Measurements from ENCODE around the gene TMEM273.
"Not testable (repeated sequence)": the region's sequence is repeated elsewhere in the genome, so short reads cannot be mapped to it uniquely, and the experiment has no call there.

Gene TMEM273

DNA sequence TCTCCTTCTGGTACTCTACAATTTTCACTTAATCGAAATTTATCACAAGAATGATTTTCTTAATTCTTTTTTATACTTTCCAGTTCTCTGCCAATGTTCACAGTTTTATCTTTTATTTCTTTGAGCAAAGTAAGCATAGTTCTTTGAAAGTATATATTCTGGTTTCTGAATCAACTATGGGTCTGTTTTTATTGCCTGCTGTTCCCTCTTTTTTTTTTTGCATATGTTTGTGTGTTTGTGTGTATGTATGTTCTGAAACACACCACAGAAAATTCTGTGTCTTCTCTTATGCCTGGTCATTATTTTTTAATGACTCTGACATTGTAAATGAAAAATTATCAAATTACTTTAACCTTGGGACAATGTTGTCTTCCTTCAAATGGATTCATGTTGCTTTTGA lies 15.9 kb upstream of the TMEM273 start:
- no peak for DNase-seq

DNA sequence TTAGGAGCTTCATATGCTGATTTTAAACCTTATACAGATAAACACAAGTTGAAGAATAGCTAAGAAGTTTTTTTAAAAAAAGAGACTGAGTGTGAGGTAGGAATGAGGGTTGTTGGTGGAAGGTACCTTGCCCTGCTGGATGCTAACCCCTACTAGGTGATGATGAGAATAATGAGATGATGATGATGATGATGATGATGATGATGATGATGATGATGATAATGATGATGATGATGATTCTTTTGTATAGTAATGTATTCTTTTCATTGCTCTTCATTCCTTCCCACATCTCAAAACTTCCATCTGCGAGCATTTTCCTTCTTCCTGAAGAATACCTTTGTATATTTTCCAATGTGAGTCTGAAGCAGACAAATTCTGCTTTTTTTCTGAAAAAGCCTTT lies 14.1 kb upstream of the TMEM273 start:
- DNase-seq, result no peak

DNA sequence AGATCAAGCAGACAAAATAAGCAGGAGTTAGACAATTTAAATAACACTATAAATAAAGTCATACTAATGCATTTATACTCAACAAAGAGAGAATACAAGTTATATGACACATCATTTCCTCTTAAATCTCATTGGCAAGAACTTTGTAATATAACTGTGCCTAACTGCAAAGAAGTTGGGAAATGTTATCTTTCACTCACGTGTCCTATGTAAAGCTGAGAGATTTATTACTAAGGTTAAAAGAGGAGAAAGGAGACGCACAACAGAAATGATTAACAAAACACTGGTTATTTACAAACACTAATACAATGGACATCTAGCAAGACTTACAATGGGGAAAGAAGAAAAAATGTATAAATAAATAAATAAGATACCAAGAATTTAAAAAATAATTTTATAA lies 12.7 kb upstream of the TMEM273 start:
- no peak for DNase-seq

DNA sequence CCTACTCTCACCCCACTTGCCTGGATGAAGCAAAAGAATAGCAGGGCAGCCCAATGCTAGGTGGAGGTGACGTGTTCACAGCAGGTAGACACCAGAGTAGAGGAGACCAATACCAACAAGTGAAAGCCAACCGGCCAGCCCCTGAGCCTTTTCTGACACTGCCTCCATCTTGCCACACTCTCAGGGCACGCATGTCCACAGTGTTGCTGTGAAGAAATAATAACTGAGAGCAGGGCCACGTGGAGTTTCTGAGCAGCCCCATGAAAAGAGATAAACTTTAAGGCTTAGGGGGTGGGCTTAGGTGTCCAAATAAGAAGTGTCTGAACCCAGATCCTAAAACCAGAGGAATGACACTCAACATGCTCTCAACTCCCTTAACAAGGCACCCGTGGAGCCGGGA lies 9.0 kb upstream of the TMEM273 start:
- no peak for DNase-seq

DNA sequence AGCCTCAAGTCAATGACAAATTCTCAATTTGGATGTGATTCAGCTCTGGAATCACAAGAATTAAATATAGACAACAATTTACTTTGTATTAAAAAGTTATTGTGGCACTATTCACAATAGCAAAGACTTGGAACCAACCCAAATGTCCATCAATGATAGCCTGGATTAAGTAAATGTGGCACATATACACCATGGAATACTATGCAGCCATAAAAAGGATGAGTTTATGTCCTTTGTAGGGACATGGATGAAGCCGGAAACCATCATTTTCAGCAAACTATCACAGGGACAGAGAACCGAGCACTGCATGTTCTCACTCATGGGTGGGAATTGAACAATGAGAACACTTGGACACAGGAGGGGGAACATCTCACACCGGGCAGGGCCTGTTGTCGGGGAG lies 7.7 kb upstream of the TMEM273 start:
- not testable (repeated sequence) for DNase-seq

DNA sequence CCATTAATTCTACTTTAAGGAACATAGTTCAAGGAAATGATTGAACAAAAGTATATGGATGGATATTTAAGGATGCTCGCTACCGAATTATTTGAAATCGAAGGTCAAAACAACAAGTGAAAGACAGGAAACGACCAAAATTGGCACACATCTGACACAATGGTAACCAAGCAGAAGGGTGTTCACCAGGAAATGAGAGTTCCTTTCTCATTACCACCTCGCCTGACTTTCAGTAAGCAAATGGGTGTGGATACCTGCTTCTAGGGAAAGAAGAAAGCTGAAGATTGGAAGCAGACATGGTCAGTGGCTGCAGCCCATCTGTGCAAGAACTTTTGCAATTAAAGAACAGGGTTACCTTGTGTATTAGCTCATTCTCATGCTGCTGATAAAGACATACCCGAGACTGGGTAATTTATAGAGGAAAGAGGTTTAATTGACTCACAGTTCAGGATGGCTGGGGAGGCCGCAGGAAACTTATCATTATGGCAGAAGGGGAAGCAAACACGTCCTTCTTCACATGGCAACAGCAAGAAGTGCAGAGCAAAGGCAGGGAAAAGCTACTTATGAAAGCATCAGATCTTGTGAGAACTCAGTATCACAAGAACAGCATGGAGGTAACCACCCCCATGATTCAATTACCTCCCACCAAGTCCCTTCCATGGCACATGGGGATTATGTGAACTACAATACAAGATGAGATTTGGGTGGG lies 6.2 kb upstream of the TMEM273 start:
- no peak for DNase-seq

DNA sequence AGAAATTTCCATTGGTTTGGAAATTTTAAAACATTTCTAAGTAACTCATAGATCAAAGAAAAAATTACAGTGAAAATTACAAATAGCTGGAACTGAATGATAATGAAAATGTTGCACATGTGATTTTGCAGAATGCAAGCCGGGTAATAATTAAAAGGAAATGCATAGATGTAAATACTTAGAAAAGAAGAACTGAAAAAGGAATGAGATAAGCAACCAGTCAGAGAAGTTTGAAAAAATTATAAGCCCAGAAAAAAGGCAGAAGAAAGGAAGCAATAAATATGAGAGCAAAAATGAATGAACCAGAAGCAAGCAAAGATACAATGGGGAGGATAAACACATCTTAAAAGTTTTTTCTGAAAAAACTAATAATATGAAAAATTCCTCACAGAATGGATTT lies 3.2 kb upstream of the TMEM273 start:
- DNase-seq, result no peak

DNA sequence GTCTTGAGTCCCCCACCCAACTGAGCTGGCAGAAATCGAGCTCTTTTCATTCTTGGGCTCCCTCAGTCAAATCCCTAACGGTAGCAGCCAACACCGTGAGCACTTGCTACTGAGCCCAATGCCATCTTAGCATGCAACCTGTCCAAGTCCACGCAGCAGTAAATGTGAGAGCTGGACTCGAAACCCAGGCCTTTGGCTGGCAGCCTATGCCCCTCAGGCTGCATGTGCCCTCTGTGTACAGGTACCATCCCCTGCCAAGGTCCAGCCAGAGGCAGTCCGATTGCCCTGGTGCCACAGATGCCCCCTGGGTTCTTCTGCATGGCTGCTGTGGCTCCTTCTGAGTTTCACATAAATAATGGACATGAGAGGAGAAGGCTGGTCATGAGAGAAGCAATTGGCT lies 1.2 kb upstream of the TMEM273 start:
- DNase-seq, result no peak

DNA sequence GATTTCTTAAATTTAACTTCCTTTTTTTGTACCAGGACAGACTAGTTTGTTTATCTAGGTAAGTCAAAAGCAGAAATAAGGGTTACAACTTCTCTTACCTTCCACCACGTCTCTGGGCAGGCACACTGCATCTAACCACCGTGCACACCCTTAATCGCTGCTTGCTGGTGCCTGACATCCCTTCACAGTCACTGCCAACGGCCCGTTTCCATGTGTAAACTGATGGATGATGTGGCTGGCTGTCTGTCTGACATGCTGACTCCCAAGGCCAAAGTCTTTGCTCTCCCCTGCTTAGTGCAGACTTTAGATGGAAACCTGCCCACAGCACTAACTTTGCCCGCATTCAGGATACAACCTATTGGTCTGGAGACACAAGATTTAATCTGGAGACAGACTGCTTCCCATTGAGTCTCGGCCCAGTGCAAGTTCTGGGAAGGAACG lies 1.1 kb downstream of the TMEM273 start:
- DNase-seq, result no peak

DNA sequence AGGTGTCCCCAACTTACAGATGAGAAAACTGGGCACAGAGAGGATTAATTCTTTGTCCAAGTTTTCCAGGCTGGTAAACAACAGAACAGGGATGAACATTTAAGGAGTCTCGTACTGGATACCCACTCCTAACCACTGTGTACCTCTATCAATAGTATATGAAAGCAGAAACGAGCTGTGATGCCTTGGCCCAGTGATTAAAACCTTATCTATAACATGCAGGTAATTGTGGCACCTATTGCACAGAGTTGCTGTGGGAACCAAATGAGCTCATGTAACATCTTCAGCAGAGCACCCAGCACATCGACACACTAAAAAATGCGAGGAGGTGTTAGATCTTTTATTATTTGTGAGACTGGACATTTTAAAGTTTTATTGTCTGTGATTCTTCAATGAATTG lies 1.6 kb downstream of the TMEM273 start:
- DNase-seq, result no peak

DNA sequence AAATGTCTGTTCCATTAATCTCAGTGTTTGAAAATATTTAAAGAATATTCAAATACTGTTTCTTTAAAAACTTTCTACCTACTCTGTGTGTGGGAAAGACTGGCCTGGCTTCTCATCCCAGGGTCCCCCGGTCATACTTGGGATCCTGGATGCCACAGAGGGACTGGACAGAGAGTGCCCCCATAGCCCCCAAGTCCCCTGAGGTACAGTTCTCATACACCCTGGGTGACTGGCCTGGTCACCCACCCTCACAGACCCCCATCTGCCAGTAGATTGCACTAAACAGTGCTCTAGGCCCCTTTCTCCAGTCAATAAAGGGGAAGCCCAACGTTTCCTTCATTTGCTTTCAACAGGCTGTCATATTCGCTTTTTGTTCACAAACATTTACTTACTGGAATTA lies 3.0 kb downstream of the TMEM273 start:
- DNase-seq, result no peak

DNA sequence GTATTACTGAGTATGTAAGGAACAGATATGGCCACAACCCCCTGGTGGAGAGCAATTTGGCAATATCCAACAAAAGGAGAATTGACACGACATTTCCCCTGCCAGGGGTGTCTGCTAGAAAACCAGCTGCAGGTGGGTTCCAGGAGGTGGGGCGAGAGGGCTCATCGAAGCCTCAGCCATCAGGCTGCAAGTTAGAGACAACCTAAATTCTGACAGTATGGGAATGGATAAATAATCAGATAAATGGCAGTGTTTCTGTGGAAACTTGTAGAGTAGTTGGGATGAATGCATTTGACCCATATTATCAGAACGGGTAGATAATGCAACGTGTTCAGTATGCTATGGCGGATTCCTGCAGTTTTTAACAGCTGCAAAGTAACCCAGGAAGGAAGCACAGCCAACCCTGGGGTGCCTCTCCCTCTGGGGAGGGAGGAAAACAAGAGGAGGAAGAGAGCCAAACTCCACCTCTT lies 3.5 kb downstream of the TMEM273 start:
- DNase-seq, result no peak

DNA sequence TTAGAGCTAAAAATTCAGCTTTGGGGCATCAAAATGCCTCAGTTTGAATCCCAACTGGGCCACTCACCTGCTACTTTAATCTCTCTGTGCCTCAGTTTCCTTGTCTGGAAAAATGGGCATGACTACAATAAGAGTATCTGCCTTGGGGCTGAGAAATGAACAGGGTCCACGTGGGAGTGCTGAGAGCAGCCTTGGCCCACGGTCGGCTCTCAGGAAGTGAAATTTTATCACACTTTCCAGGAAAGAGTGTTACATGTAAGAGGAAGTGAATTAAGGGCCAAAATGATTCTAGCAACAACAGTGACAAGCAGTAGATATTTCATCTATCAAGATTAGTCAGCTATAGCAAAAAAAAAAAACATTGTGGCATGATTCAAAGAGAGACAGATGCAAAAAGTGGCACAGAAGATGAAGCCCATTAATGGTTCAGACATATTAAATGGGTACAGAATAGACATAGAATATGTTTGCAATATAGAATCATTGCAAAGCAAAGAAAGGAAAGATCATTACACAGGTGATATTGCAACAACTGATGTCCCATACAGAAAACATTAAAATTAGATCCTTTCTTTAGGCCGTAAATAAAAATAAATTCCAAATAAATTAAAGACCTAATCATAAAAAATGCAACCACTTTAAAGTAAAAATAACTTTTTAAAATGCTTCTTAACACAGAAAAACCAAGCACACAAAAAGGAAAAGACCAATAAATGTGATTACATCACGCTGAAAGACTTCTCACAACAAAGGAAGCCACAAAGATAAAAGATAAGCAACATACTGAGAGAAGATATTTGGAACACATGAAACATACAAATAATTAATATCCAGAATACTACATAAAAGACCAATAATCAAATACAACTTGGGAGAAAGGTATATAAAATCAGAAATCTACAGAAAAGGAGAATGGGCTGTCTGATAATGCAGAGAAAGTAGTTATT lies 4.3 kb downstream of the TMEM273 start:
- DNase-seq, result no peak

DNA sequence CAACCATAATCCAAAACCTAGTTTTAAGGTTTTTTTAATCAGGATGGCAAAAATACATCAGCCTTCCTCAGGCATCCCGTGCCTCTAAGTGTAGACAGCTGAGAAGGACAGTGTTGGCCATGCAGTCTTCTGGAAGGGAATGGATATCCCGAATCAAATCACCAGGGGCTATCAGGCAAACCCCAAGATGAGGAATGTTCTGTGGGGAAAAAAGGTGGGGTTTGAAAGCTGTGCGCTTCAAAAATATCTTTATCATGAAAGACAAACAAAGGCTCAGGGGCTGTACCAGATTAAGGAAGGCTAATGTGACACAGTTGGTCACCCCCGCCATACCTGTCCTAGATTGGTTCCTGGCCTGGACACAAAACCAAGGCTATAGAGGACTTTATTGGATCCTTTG lies 5.4 kb downstream of the TMEM273 start:
- no peak for DNase-seq

DNA sequence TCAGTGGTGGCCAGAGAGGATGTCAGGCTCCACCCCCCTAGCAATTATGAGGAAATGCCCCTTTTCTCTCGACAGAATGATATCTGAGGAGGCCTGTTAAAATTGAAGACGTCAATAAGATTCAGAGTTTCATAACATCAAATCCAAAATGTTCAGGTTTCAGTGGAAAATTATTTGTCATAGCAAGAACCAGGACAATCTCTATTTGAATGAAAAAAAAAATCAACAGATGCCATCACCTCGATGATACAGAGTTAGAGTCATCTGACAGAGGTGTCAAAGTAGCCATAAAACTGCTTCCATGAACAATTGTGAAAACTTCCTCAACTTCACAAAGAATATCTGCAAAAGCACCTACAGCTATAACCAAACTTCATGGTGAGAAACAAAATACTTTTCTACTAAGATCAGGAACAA lies 7.7 kb downstream of the TMEM273 start:
- no peak for DNase-seq

DNA sequence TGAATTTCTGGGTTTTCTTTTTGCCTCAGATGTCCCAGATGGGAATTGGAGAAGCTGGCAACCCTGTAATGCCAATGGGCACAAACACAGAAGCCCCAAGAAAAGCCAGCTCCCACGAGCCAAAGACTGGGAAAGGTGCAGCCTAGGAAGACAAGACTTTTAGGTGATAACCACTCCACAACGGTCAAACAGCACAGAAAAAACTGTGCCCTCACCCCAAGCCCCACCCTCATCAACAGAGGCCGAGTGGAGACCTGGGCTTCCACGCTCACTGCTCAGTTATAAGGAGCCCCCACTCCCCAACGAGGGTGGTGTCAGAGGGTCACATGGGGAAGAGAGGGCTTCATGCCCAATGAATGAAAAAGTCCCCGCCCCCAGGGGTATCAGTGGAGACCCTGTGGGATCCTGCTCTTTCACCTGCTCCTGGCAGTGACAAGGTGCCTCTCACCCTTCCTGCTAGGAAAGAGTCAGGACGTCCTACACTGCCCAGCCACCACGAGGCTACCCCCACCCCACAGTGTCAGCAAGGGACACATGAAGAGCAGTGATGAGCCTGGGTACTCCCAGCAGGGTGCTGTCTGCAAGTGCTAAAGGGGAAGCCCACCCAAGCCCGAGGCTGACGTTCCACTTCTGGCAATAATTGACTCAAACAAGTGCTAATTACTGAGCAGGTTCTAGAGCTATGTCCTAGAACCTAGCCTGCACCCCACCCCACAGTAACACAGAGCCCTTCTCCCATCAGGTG lies 8.3 kb downstream of the TMEM273 start:
- DNase-seq, result no peak

DNA sequence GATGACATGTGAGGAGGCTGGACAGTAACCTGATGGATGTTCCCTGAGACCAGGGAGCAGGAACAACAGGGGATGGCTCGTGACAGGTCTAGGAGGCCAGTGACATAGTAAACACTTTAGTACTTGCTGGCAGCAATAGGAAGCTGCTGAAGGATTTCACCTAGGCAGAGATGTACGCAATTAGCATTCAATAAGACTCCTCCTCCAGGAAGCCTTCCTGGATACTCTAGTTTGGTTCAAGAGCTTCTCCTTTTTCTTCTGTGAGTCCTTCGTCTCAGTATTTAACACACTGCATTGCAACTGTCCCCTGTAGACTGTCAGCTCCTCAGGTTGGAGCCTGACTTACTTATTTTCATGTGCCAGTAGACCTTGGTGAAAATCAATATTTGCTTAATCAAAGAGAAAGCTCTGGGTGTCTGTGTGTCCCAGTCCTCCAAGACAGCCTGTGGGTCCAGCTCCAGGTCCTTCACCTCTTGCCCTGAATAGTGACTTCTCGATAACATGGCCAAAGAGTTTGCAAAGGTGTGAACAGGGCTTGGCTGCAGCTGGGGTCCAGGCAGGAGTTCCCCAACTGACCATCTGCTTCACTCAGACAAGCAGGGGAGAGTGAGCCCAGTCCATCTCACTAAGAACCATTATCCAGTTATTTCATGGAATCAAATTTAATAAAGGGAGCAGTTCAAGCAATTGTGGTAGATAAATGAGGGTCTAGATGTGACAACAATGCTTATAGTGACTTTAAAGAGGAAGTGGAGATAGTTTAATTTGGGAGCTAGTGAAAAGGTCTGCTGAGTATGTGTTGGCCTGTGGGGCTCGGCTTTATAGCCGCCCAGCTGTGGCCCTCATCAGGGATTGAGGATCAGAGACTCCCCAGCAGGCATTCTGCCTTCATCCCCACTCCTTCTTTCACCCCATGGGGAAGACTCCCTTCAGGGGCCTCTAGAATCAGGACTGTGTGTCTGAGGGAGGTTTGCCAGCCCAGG lies 9.4 kb downstream of the TMEM273 start:
- DNase-seq, result no peak

DNA sequence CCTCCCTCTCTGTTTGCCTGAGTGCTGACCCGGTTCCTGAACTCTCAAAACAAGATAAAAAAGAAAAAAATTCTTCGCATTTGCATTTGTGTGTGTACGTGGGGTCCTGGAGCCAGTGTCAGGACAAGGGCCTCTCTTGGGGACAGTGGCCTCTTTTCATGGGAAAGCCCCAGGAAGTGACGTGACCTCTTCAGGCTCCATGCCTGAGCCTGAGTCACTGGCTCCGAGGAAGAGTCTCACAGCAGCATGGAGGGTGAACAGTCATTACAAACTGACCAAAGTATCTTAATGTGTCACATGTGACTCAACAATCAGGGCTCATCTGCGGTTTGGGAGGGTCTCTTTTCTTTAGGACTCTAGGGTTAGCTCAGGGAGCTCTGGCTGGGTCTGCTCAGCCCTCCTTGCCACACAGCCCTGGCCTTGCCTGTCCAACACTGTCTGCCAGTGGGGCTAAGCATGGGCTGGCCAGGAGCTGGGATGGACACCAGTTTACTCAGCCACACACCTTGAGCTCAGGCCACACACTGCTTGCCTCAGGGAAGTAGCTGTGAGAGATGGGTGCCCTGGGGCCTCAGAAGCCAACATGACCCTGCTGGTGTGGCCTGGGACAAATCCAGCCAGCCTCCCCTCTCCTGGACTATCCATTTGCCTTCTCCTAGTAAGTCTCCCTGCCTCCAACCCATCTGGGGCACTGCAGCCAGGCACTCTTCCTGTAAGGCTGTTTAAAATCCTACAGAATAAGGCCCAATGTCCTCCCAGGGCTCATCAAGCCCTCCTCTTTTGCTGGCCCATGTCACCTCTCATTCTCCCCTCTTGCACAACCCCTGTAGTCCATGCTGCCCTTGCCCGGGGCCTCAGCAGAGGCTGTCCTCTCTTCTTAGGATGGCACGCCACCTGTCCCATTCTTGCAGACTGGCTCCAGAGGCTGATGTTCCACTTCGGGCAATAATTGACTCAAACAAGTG lies 10.5 kb downstream of the TMEM273 start:
- no peak for DNase-seq

DNA sequence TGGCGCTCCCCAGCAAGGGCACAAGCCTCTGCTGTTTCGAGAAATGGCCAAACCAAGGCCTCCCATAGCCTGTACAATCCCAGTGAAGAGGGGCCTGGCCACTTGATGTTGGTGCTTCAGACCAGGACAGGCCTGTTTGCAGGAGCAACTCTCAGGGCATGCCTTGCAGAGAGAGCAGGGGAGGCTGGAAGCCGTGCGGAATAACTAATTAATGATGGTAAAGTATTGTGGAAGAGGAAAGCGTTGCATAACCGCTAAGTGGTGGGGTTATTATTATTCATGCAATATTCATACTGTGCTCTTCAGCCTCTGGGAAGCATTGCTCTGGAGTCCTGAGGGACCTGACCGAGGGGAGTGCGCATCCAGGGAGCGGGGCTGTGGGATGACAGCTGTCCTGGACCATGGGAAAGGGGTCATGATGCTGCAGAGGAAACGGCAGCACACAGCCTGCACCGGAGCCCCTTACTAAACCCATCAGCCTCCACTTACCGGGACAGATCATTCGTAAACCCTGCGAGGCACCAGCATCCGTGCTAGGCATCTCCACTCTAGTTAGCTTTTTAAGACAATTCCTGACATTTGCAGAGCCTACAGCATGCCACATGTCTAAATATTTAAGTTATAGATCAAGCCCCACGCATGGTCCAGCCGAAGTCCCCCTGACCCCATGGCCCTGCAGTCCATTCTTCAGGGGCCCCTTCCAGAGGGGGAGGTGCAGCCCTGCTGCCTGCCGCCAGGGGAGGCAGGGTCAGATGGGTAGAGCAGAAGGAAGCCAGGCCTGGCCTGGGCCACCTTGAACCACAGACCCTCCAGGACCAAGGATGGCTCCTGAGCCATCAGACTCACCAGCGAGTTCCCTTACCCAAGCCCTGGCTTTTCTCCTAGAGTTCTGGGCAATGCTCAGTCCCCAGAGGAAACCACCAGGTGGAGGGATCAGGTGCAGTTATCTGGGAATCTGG lies 11.6 kb downstream of the TMEM273 start:
- no peak for DNase-seq
